AG04450 (cell line): Measurements from ENCODE around the gene SLCO2A1. TPM values are rescaled to one million over a fixed set of nuclear protein-coding genes. Genes with fewer than 3 reads are reported as not detected.

Experiments
- CTCF ChIA-PET: fragments of 300-600, 350-600 bp; formaldehyde crosslinking; extraction: SDS; loops from one replicate; lab custom pipeline; 2022; ENCODE audit warnings: antibody characterized with exemption, inconsistent platforms; lab: Charles Lee
- POLR2A ChIA-PET: fragments of 350-600 bp; formaldehyde crosslinking; extraction: SDS; loops from one replicate; lab custom pipeline; 2021; ENCODE audit warnings: antibody characterized with exemption, inconsistent platforms; lab: Yijun Ruan, JAX
- DNase-seq: peaks from one replicate; pipeline ENCODE4 v3.0.0-alpha.2; 2011; ENCODE audit warnings: low read depth, low spot score
- H3K27ac ChIP-seq: one replicate; pipeline ENCODE4 v1.5.1; 2012; ENCODE audit warnings: low read depth, low read length, control low read depth
- H3K27me3 ChIP-seq: one replicate; pipeline ENCODE4 v1.6.0; 2012; ENCODE audit warnings: low read length; ENCODE audit not compliant: control insufficient read depth, insufficient read depth
- H3K4me3 ChIP-seq: 2 replicates; pipeline ENCODE4 v1.5.1; 2011; ENCODE audit warnings: mild to moderate bottlenecking, low read depth, low read length, control low read depth
- H3K9me3 ChIP-seq: 2 replicates; pipeline ENCODE4 v1.5.1; 2012; ENCODE audit warnings: low read length; ENCODE audit not compliant: control insufficient read depth, insufficient read depth
- CTCF ChIP-seq: IDR thresholded peaks from 2 replicates; pipeline ENCODE4 v1.5.1; 2011; ENCODE audit warnings: low read depth, low read length, control low read depth, inconsistent platforms
- polyA plus RNA-seq: library from polyadenylated mRNA; depleted of rRNA; stranded (reverse); fragments of >200 nt; gene quantifications from 2 replicates; pipeline ENCODE4 v1.2.3, GENCODE V29; 2011

The SLCO2A1 gene
- polyA plus RNA-seq, 1 experiment = 1.6 TPM

DNA sequence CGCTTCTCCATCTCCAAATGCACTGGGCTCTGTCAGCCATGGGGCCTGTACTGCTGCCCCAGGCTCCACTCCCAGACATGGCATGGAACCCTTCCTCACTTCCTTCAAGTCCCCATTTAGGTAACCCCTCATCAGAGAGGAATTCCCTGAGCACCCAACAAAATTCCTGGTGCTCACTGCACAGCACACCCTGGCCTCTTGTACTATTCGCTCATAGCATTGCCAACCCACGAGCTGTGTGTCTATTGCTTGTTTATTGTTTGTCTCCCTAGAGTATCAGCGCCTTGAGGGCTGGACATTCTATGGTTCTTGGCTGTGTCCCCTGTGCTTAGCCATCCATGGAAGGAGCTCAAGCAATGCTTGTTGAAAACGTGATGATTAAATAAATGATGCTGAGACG lies 46.1 kb upstream of the SLCO2A1 start:
- ChIA-PET CTCF (no interaction called here), POLR2A (no interaction called here)
- Histone ChIP-seq H3K27ac (no peak overlapping the region), H3K27me3 (no peaks in the 10 kb centered on the region), H3K4me3 (no peak overlapping the region), H3K9me3 (peaks cover 1% of the 10 kb centered on the region)
- DNase-seq = no peak
- TF ChIP-seq CTCF = no peak

DNA sequence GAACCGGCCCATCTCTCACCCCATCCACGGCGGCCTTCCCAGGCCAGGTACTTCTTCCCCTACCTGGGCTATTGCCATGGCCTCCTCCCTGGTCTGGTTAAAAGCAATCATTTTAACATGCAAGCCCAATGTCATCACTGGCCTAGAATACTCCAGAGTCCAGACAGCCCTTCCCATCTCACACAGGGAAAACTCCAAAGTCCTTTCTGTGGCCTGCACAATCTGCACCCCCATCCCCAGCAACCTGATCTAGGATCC lies 45.8 kb upstream of the SLCO2A1 start:
- H3K27me3 ChIP-seq = no peaks in the 10 kb centered on the region
- ChIA-PET CTCF (no interaction called here), POLR2A (no interaction called here)
- H3K9me3 ChIP-seq = no peaks in the 10 kb centered on the region; the same call in 1 of the 2 replicates
- no peak overlapping the region for H3K4me3 ChIP-seq
- DNase-seq = no peak
- no peak overlapping the region for H3K27ac ChIP-seq
- TF ChIP-seq CTCF = no peak

GRCh38 chr3:134074790-134075567 lies 45.3 kb upstream of the SLCO2A1 start:
- Histone ChIP-seq H3K27ac (no peak overlapping the region), H3K9me3 (no peaks in the 10 kb centered on the region; the same call in 1 of the 2 replicates), H3K27me3 (no peaks in the 10 kb centered on the region), H3K4me3 (no peak overlapping the region)
- CTCF ChIA-PET = no interaction called here
- POLR2A ChIA-PET = no interaction called here
- DNase-seq = no peak
- TF ChIP-seq CTCF = no peak

DNA sequence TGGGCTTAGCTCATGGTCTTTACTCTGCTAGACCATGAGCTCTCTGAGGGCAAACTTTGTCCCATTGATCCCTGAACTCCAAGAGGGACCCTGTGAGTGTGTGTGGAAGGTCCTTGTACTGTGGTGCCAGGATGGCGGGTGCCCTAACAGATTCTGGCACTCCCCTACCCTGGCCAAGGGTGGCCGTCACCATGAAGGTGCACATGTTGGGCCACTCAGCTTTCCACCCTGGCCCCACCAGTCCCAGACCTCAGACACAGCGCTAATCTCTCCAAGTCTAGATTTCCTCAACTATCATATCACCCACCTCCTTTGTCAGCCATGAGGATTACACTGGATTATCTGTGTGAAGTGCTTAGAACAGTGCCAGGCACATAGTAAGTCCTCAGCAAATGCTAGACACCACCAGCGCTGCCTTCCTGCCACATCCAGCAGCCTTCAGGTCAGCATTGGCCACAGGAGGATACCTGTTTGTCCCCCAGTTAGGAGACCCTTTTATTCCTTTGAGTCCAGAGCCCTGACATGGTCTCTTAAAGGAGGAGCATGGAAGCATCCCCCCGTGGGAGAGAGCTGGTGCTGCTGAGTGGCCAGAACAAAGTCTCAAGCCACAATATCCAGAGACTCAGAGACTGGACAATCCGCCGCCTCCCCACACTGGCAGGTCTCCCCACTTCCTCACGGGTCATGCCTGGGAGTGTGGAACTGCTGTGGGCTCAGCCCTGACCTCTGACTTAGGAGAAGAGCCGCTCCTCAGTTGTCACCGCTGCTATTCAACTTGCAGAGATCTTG lies 44.5 kb upstream of the SLCO2A1 start:
- CTCF ChIA-PET = no interaction called here
- POLR2A ChIA-PET = no interaction called here
- no peak overlapping the region for H3K27ac ChIP-seq
- DNase-seq = no peak
- H3K9me3 ChIP-seq = no peaks in the 10 kb centered on the region; the same call in 1 of the 2 replicates
- no peak for TF ChIP-seq CTCF
- no peaks in the 10 kb centered on the region for H3K27me3 ChIP-seq
- H3K4me3 ChIP-seq = no peak overlapping the region

GRCh38 chr3:134073583-134073945 lies 43.8 kb upstream of the SLCO2A1 start:
- H3K4me3 ChIP-seq = no peak overlapping the region
- TF ChIP-seq CTCF = no peak
- H3K9me3 ChIP-seq = no peaks in the 10 kb centered on the region; the same call in 1 of the 2 replicates
- ChIA-PET CTCF (no interaction called here), POLR2A (no interaction called here)
- no peaks in the 10 kb centered on the region for H3K27me3 ChIP-seq
- H3K27ac ChIP-seq = no peak overlapping the region
- no peak for DNase-seq
